Measurements from ENCODE around the gene PRKN. TPM values are rescaled to one million over a fixed set of nuclear protein-coding genes. Genes with fewer than 3 reads are reported as not detected.

The PRKN gene
- total RNA-seq, 1 experiment from 2014 or later = 2.0 TPM

DNA sequence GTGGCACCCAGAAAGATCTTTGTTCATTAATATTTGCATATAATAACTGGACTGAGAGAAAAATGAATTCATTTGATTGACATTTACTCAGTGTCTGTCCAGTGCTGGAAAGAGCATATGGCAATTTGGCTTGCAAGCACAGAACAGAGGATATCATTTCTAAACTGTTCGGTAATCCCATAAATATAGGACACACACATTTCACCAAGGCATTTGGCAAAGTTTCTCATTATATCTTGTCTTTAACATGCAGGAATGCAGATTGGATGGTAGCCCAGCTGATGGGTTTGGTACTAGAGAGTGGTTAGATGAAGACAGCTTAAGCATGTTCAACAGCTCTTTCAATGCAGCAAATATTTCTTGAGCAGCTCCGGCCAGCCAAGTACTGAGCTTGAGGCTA is 259.2 kb downstream of the PRKN start:
- no CpG with 5 or more reads among the region's 2 CpGs for WGBS (ENCODE audit: extremely low coverage, insufficient read length, low lambda C conversion rate)
- H3K4me3 Mint-ChIP-seq = no peak overlapping the region
- Histone ChIP-seq H2AK5ac (ENCODE audit: insufficient read length, low read length) (no peak overlapping the region), H3K9me3 (ENCODE audit: control insufficient read depth, low read depth, low read length) (no peaks in the 10 kb centered on the region), H4K91ac (ENCODE audit: insufficient read length, low read depth, low read length) (no peak overlapping the region), H3K18ac (ENCODE audit: insufficient read length, low read depth, low read length) (no peak overlapping the region), H3T11ph (ENCODE audit: low read length) (no peak overlapping the region), H3K56ac (ENCODE audit: insufficient read length, low read depth, low read length) (no peak overlapping the region), H3K9ac (ENCODE audit: extremely low read depth, insufficient read length, low read length) (no peak overlapping the region), H3K4me1 (ENCODE audit: insufficient read depth, low read length) (no peaks in the 10 kb centered on the region), H2BK5ac (ENCODE audit: insufficient read length, low read length) (no peak overlapping the region), H3K4me2 (ENCODE audit: insufficient read depth, insufficient read length, low read length) (no peak overlapping the region), H3K23me2 (ENCODE audit: insufficient read length, low read depth, low read length, poor library complexity, severe bottlenecking) (no peaks in the 10 kb centered on the region), H2BK120ac (ENCODE audit: low read depth, low read length, poor library complexity, severe bottlenecking) (no peak overlapping the region), H2BK12ac (ENCODE audit: insufficient read length, low read depth, low read length) (no peak overlapping the region), H3K27me3 (ENCODE audit: insufficient read depth, low read length) (no peaks in the 10 kb centered on the region), H3K27ac (ENCODE audit: insufficient read length, low read depth, low read length) (no peak overlapping the region), H4K8ac (replicated peaks; ENCODE audit: insufficient read length, low read depth, low read length) (no peak overlapping the region), H3K23ac (ENCODE audit: insufficient read length, low read depth, low read length) (no peak overlapping the region), H3K14ac (ENCODE audit: insufficient read depth, low read length) (no peak overlapping the region), H3K79me1 (ENCODE audit: insufficient read depth, low read depth, low read length, poor library complexity, severe bottlenecking) (no peaks in the 10 kb centered on the region), H3K4ac (ENCODE audit: low read depth, low read length) (no peak overlapping the region), H2AFZ (ENCODE audit: low read length) (no peak overlapping the region), H4K5ac (ENCODE audit: insufficient read length, low read depth, low read length) (no peak overlapping the region), H2BK15ac (ENCODE audit: low read depth, low read length) (no peak overlapping the region), H4K20me1 (ENCODE audit: control insufficient read depth, insufficient read depth, insufficient read length) (no peaks in the 10 kb centered on the region), H2BK20ac (ENCODE audit: low read depth, low read length, poor library complexity, severe bottlenecking) (no peak overlapping the region), H3K79me2 (ENCODE audit: insufficient read depth, low read length) (no peaks in the 10 kb centered on the region)
- DNase-seq = no peak
- no peaks in the 10 kb centered on the region; a peak in 1 of 7 replicates for H3K36me3 Mint-ChIP-seq (ENCODE audit: insufficient read depth in 1 of 3, low read depth in 3 of 3)
- H3K9me3 Mint-ChIP-seq = no peaks in the 10 kb centered on the region
- no peak overlapping the region for H3K27ac Mint-ChIP-seq
- TF ChIP-seq, protein P1, sequence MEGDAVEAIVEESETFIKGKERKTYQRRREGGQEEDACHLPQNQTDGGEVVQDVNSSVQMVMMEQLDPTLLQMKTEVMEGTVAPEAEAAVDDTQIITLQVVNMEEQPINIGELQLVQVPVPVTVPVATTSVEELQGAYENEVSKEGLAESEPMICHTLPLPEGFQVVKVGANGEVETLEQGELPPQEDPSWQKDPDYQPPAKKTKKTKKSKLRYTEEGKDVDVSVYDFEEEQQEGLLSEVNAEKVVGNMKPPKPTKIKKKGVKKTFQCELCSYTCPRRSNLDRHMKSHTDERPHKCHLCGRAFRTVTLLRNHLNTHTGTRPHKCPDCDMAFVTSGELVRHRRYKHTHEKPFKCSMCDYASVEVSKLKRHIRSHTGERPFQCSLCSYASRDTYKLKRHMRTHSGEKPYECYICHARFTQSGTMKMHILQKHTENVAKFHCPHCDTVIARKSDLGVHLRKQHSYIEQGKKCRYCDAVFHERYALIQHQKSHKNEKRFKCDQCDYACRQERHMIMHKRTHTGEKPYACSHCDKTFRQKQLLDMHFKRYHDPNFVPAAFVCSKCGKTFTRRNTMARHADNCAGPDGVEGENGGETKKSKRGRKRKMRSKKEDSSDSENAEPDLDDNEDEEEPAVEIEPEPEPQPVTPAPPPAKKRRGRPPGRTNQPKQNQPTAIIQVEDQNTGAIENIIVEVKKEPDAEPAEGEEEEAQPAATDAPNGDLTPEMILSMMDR (conservative IDR thresholded peaks at IDR 0.05) = no peak
- H3K27me3 Mint-ChIP-seq (ENCODE audit: low read depth) = no peaks in the 10 kb centered on the region
- H3K4me1 Mint-ChIP-seq = peaks cover 0 to 10% of the 10 kb centered on the region in 2 experiments; a peak in 1 of 4 replicates
